Gastroesophageal sphincter (tissue), 4 donors: ENCODE results near the gene PYGB. TPM values are rescaled to one million over a fixed set of nuclear protein-coding genes. Genes with fewer than 3 reads are reported as not detected.
"Not testable (repeated sequence)": the region's sequence is repeated elsewhere in the genome, so short reads cannot be mapped to it uniquely, and the experiment has no call there.

Experiments
- ATAC-seq: fragments of 150-250 bp; one replicate; pipeline ENCODE4 v1.9.1; 2016; ENCODE audit warnings: mild to moderate bottlenecking, moderate library complexity
- H3K27ac ChIP-seq, 4 donors: fragments of 200-600 bp; sonication (generic) in 3 of 4; 1 replicate in 3 of 4; 2 replicates in 1 of 4; pipeline ENCODE4 v1.5.1; 2016 to 2019
- H3K27me3 ChIP-seq: fragments of 200-600 bp; sonication (generic); one replicate; pipeline ENCODE4 v1.5.1; 2019
- H3K36me3 ChIP-seq, 2 donors: fragments of 200-600 bp; sonication (generic); one replicate each; pipeline ENCODE4 v1.5.1; 2019; ENCODE audit warnings: control low read depth in 1 of 2
- H3K4me1 ChIP-seq, 3 donors: fragments of 200-600 bp; sonication (generic); 1 replicate in 2 of 3; 2 replicates in 1 of 3; pipeline ENCODE4 v1.5.1; 2016 to 2019; ENCODE audit warnings: control low read depth in 2 of 3
- H3K4me3 ChIP-seq, 2 donors: fragments of 200-600 bp; sonication (generic); one replicate each; pipeline ENCODE4 v1.5.1; 2019; ENCODE audit warnings: mild to moderate bottlenecking in 1 of 2, moderate library complexity in 1 of 2
- H3K9me3 ChIP-seq, 3 donors: fragments of 200-600 bp; sonication (generic); one replicate each; pipeline ENCODE4 v1.5.1; 2017 to 2019; ENCODE audit warnings: control low read depth in 2 of 3
- EP300 ChIP-seq: sonication (generic); formaldehyde crosslinking; IDR thresholded peaks from one replicate; pipeline ENCODE4 v1.6.1; 2017; ENCODE audit warnings: antibody characterized with exemption, mild to moderate bottlenecking
- POLR2A ChIP-seq, 2 donors: fragments of 450-650 bp; IDR thresholded peaks; one replicate each; pipeline ENCODE4 v1.6.1; 2017; ENCODE audit warnings: antibody characterized with exemption in 2 of 2, mild to moderate bottlenecking in 2 of 2, moderate library complexity in 1 of 2
- POLR2AphosphoS5 ChIP-seq: sonication (generic); formaldehyde crosslinking; IDR thresholded peaks from one replicate; pipeline ENCODE4 v1.6.1; 2017; ENCODE audit warnings: antibody characterized with exemption
- WGBS, 2 donors: methylation state at CpG; one replicate each; pipeline ENCODE4 v1.1.5; 2018; ENCODE audit warnings: low coverage in 1 of 2; 5-methylcytosine and 5-hydroxymethylcytosine counted together
- total RNA-seq, 4 donors: library from RNA; depleted of rRNA; stranded (reverse); fragments of >200 nt; gene quantifications; one replicate each; pipeline ENCODE4 v1.1.0, GENCODE V29; 2016
- TF ChIP-seq, protein P1 (sequence below), 4 experiments: fragments of 200-600 bp in 2 of 4; fragments of 450-650 bp in 2 of 4; sonication (generic) in 1 of 4; IDR thresholded peaks; one replicate each; pipeline ENCODE4 v1.5.1; 2017 to 2019; ENCODE audit warnings: antibody characterized with exemption in 4 of 4, mild to moderate bottlenecking in 2 of 4, moderate library complexity in 2 of 4

The PYGB gene
- total RNA-seq, 4 donors from 2014 or later: 131 to 663 (median 337) TPM

DNA sequence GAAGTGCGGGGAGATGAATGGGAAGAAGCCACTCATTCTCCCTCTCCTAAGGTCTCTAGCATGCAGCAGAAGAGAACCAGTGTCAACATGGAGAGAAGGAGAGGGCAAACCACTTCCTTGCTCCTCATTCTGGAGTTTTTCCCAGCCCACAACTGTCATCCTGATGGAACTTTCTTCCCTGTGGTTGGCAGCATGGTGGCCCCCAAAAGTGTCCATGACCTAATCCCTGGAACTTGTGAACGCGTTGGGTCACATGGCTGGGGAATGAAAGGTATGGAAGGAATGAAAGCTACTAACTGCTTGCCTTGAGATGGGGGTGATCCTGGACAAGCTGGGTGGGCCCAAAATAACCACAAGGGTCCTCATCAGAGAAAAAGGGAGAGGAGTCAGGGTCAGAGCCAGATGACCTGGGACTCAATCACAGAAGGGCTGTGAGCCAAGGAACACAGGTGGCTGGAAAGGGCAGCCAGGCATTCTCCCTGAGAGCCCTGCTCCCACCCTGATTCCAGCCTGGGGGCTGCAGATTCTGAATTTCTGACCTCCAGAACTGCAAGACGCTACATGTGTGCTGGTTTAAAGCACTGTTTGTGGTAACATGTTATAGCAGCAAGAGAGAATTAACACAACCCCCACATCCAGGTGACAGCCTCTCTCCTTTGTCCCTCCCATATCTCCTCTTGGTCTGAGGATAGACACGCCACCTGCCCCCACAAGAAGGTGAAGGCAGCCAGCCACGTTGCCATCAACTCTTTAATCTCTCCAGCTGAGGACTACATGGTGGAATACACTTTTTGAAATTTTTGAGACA is 63.2 kb downstream of the PYGB start:
- H3K4me3 ChIP-seq: peak overlapping the region in 1 of 2 donors; percentile 11
- 35 to 71% methylated on average over 3 to 5 of the region's 6 CpGs for WGBS, 2 donors
- no peaks in the 10 kb centered on the region for H3K9me3 ChIP-seq
- ATAC-seq: no peak
- H3K27me3 ChIP-seq: no peaks in the 10 kb centered on the region
- peaks cover 0 to 53% of the 10 kb centered on the region in 2 donors for H3K36me3 ChIP-seq
- H3K27ac ChIP-seq: peak overlapping the region in 3 of 4 donors; percentile 71 to 76 (median 76)
- H3K4me1 ChIP-seq: peaks cover 0 to 31% (median 18%) of the 10 kb centered on the region in 3 donors
- TF ChIP-seq, protein P1, sequence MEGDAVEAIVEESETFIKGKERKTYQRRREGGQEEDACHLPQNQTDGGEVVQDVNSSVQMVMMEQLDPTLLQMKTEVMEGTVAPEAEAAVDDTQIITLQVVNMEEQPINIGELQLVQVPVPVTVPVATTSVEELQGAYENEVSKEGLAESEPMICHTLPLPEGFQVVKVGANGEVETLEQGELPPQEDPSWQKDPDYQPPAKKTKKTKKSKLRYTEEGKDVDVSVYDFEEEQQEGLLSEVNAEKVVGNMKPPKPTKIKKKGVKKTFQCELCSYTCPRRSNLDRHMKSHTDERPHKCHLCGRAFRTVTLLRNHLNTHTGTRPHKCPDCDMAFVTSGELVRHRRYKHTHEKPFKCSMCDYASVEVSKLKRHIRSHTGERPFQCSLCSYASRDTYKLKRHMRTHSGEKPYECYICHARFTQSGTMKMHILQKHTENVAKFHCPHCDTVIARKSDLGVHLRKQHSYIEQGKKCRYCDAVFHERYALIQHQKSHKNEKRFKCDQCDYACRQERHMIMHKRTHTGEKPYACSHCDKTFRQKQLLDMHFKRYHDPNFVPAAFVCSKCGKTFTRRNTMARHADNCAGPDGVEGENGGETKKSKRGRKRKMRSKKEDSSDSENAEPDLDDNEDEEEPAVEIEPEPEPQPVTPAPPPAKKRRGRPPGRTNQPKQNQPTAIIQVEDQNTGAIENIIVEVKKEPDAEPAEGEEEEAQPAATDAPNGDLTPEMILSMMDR (IDR thresholded peaks at IDR 0.05): no peak
- no peak for TF ChIP-seq POLR2A (IDR thresholded peaks at IDR 0.05)
- TF ChIP-seq POLR2AphosphoS5: no peak
- TF ChIP-seq EP300: no peak

DNA sequence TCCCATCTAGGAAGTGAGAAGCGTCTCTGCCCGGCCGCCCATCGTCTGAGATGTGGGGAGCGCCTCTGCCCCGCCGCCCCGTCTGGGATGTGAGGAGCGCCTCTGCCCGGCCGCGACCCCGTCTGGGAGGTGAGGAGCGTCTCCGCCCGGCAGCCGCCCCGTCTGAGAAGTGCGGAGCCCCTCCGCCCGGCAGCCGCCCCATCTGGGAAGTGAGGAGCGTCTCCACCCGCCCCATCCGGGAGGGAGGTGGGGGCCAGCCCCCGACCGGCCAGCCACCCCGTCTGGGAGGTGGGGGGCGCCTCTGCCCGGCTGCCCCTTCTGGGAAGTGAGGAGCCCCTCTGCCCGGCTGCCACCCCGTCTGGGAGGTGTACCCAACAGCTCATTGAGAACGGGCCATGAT is 64.8 kb downstream of the PYGB start:
- H3K9me3 ChIP-seq, H3K27me3 ChIP-seq, H3K4me3 ChIP-seq, H3K27ac ChIP-seq, ATAC-seq: not testable (repeated sequence)
- whole genome bisulfite sequencing, 2 donors: no CpG with 5 or more reads among the region's 33 CpGs
- H3K36me3 ChIP-seq: peaks cover 0 to 51% of the 10 kb centered on the region in 2 donors
- peaks cover 0 to 31% (median 18%) of the 10 kb centered on the region in 3 donors for H3K4me1 ChIP-seq

DNA sequence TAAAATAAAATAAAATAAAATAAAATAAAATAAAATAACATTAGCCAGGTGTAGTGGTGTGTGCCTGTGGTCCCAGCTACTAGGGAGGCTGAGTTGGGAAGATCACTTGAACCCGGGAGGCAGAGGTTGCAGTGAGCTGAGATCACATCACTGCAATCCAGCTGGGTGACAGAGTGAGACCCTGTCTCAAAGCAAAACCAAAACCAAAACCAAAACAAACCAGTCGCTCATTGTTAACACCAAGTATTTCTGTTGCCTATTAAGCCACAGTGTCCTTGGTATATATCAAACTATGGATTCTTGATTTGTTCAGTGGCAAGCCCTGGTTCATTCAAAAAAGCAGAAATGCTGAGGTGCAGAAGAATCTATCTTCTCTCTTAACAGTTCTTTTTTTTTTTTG is 65.7 kb downstream of the PYGB start:
- Histone ChIP-seq H3K27me3 (no peaks in the 10 kb centered on the region), H3K36me3 (peaks cover 0 to 43% of the 10 kb centered on the region in 2 donors), H3K4me1 (peaks cover 0 to 31% (median 18%) of the 10 kb centered on the region in 3 donors), H3K9me3 (no peaks in the 10 kb centered on the region), H3K4me3 (no peak overlapping the region), H3K27ac (no peak overlapping the region)
- TF ChIP-seq EP300 (no peak), POLR2AphosphoS5 (no peak), POLR2A (IDR thresholded peaks at IDR 0.05) (no peak)
- TF ChIP-seq, protein P1 (IDR thresholded peaks at IDR 0.05): no peak
- 75% methylated on average over 2 of the region's 2 CpGs; no CpG with 5 or more reads in 1 of the 2 donors for WGBS, 2 donors
- no peak for ATAC-seq

GRCh38 chr20:25314497-25315417 is 66.9 kb downstream of the PYGB start:
- no peaks in the 10 kb centered on the region for H3K9me3 ChIP-seq
- TF ChIP-seq POLR2A (IDR thresholded peaks at IDR 0.05) (no peak), EP300 (no peak), POLR2AphosphoS5 (no peak)
- ATAC-seq: no peak
- peaks cover 0 to 38% (median 16%) of the 10 kb centered on the region in 3 donors for H3K4me1 ChIP-seq
- no peaks in the 10 kb centered on the region for H3K27me3 ChIP-seq
- peaks cover 0 to 37% of the 10 kb centered on the region in 2 donors for H3K36me3 ChIP-seq
- no peak overlapping the region for H3K27ac ChIP-seq
- H3K4me3 ChIP-seq: no peak overlapping the region
- 88 to 90% methylated on average over 4 to 6 of the region's 17 CpGs for WGBS, 2 donors

- Histone ChIP-seq H3K36me3 (peaks cover 0 to 37% of the 10 kb centered on the region in 2 donors), H3K27ac (no peak overlapping the region), H3K27me3 (no peaks in the 10 kb centered on the region), H3K4me3 (no peak overlapping the region), H3K4me1 (peaks cover 0 to 31% (median 8%) of the 10 kb centered on the region in 3 donors), H3K9me3 (no peaks in the 10 kb centered on the region)
- WGBS, 2 donors: 83% methylated on average over 7 of the region's 8 CpGs; no CpG with 5 or more reads in 1 of the 2 donors
- no peak for TF ChIP-seq EP300
- TF ChIP-seq POLR2AphosphoS5: no peak
- no peak for TF ChIP-seq POLR2A (IDR thresholded peaks at IDR 0.05)
- TF ChIP-seq, protein P1 (IDR thresholded peaks at IDR 0.05): no peak
- no peak for ATAC-seq
These were observed 67.7 kb downstream of the PYGB start for GRCh38 chr20:25315418-25316210.
